PC-9 (cell line): ENCODE results near the gene EFNA3. TPM values are rescaled to one million over a fixed set of nuclear protein-coding genes. Genes with fewer than 3 reads are reported as not detected.

Source experiments
- BruUV-seq: library from RNA; stranded (reverse); fragments of 400-500 nt; replicated peaks from 2 replicates; lab custom pipeline; 2021; lab: Mats Ljungman, UMichigan
- CTCF ChIA-PET: fragments of 300-600 bp; sonication (Branson Sonifier 250); formaldehyde crosslinking; loops from one replicate; lab custom pipeline; 2022; ENCODE audit warnings: antibody characterized with exemption; lab: Charles Lee
- POLR2A ChIA-PET: fragments of 300-600 bp; sonication (Branson Sonifier 250); formaldehyde crosslinking; loops from one replicate; lab custom pipeline; 2022; ENCODE audit warnings: antibody characterized with exemption; ENCODE audit not compliant: unreplicated experiment; lab: Charles Lee
- DNase-seq, 2 experiments: peaks; one replicate each; pipeline versions ENCODE4 v3.0.0 to v3.0.0-alpha.2; 2015 to 2022; ENCODE audit warnings: mixed read lengths in 1 of 2
- H2AFZ ChIP-seq: fragments of 200-600 bp; sonication (generic); 2 replicates; pipeline ENCODE4 v1.8.1; 2017; ENCODE audit warnings: antibody characterized with exemption
- H3F3A ChIP-seq: fragments of 200-600 bp; sonication (generic); 2 replicates; pipeline ENCODE4 v1.8.1; 2017; ENCODE audit warnings: antibody characterized with exemption, mild to moderate bottlenecking, low read depth; ENCODE audit not compliant: insufficient read depth
- H3K27ac ChIP-seq: fragments of 200-600 bp; sonication (generic); 2 replicates; pipeline ENCODE4 v1.6.1; 2016; ENCODE audit warnings: mixed run types
- H3K27me3 ChIP-seq: fragments of 200-600 bp; sonication (generic); 2 replicates; pipeline ENCODE4 v1.6.1; 2016; ENCODE audit warnings: low read depth, mixed run types; ENCODE audit not compliant: insufficient read depth
- H3K36me3 ChIP-seq: fragments of 200-600 bp; sonication (generic); 2 replicates; pipeline ENCODE4 v1.6.1; 2016; ENCODE audit warnings: low read depth, mixed run types
- H3K4me1 ChIP-seq: fragments of 200-600 bp; sonication (generic); replicated peaks from 2 replicates; pipeline ENCODE4 v1.6.1; 2016; ENCODE audit warnings: mixed run types; ENCODE audit not compliant: insufficient read depth
- H3K4me2 ChIP-seq: fragments of 200-600 bp; sonication (generic); 2 replicates; pipeline ENCODE4 v1.6.1; 2017; ENCODE audit warnings: mixed run types
- H3K4me3 ChIP-seq: fragments of 200-600 bp; sonication (generic); 2 replicates; pipeline ENCODE4 v1.6.1; 2016; ENCODE audit warnings: mixed run types
- H3K79me2 ChIP-seq: fragments of 200-600 bp; sonication (generic); 2 replicates; pipeline ENCODE4 v1.6.1; 2017; ENCODE audit warnings: low read depth, mixed run types
- H3K9me2 ChIP-seq: fragments of 200-600 bp; sonication (generic); 2 replicates; pipeline ENCODE4 v1.8.1; 2017; ENCODE audit warnings: mild to moderate bottlenecking; ENCODE audit not compliant: insufficient read depth
- H3K9me3 ChIP-seq: fragments of 200-600 bp; sonication (generic); 2 replicates; pipeline ENCODE4 v1.8.1; 2016; ENCODE audit warnings: low read depth; ENCODE audit not compliant: insufficient read depth
- H4K20me1 ChIP-seq: fragments of 200-600 bp; sonication (generic); 2 replicates; pipeline ENCODE4 v1.8.1; 2017; ENCODE audit not compliant: insufficient read depth
- CTCF ChIP-seq: fragments of 200-600 bp; sonication (generic); conservative IDR thresholded peaks from 2 replicates; pipeline ENCODE4 v1.6.1; 2017; ENCODE audit warnings: mixed run types, antibody characterized with exemption, mild to moderate bottlenecking, moderate library complexity
- EZH2 ChIP-seq: fragments of 200-600 bp; sonication (generic); IDR thresholded peaks from 2 replicates; pipeline ENCODE4 v1.8.0; 2017; ENCODE audit warnings: antibody characterized with exemption, low read depth
- intact Hi-C: fragments of 100-400 bp; cut with micrococcal nuclease; formaldehyde crosslinking; loops from one replicate; pipeline ENCODE4 v1.10.0; 2022; ENCODE audit not compliant: unreplicated experiment
- total RNA-seq: library from RNA; stranded (reverse); gene quantifications from 2 replicates; pipeline ENCODE4 v1.2.3, GENCODE V29; 2021

Gene EFNA3
- total RNA-seq, 1 experiment from 2014 or later: 6.7 TPM

- no peak overlapping the region for H2AFZ ChIP-seq
- no peaks in the 10 kb centered on the region for H3K79me2 ChIP-seq
- DNase-seq: peak in 1 of 2 experiments; percentile 30
- H3K27ac ChIP-seq: no peak overlapping the region
- BruUV-seq: no TSS peak
- H4K20me1 ChIP-seq: no peaks in the 10 kb centered on the region
- peaks cover 35% of the 10 kb centered on the region for H3K27me3 ChIP-seq
- no peaks in the 10 kb centered on the region for H3K9me2 ChIP-seq
- peaks cover 69% of the 10 kb centered on the region for H3K4me1 ChIP-seq
- H3K36me3 ChIP-seq: no peaks in the 10 kb centered on the region
- H3F3A ChIP-seq: peaks cover 41% of the 10 kb centered on the region; the same call in 1 of the 2 replicates
- intact Hi-C loops: no loop called here
- no peaks in the 10 kb centered on the region for H3K9me3 ChIP-seq
- peak overlapping the region; percentile 88 for H3K4me2 ChIP-seq
- CTCF ChIA-PET: interaction anchor here (0.6 to 1.3 kb wide), 2 partner anchors 31 to 86 kb away, joined by 3 to 7 read pairs; partner anchors contain the start of gene ADAM15
- peak overlapping the region; percentile 63; the same call in 1 of the 2 replicates for H3K4me3 ChIP-seq
- TF ChIP-seq EZH2: no peak
- TF ChIP-seq CTCF: no peak
- POLR2A ChIA-PET: interaction anchor here (0.6 kb wide), 2 partner anchors 79 to 101 kb away, joined by 4 to 11 read pairs; partner anchors contain the start of gene ZBTB7B
Observed at GRCh38 chr1:155081472-155082300, 3.0 kb downstream of the EFNA3 start.

- Histone ChIP-seq H3K27me3 (peaks cover 35% of the 10 kb centered on the region), H2AFZ (no peak overlapping the region), H3K9me3 (no peaks in the 10 kb centered on the region), H3K79me2 (no peaks in the 10 kb centered on the region), H4K20me1 (no peaks in the 10 kb centered on the region), H3K9me2 (no peaks in the 10 kb centered on the region), H3F3A (peaks cover 40% of the 10 kb centered on the region; the same call in 1 of the 2 replicates), H3K4me3 (peak overlapping the region; percentile 14; the same call in 1 of the 2 replicates), H3K4me1 (peaks cover 67% of the 10 kb centered on the region), H3K36me3 (no peaks in the 10 kb centered on the region), H3K4me2 (peak overlapping the region; percentile 84), H3K27ac (no peak overlapping the region)
- POLR2A ChIA-PET: interaction anchor here (0.6 kb wide), 2 partner anchors 80 to 88 kb away, joined by 4 to 14 read pairs; partner anchors contain the start of gene ZBTB7B
- TF ChIP-seq CTCF: no peak
- no peak for TF ChIP-seq EZH2
- intact Hi-C loops: loop anchor here (1.0 kb wide), 1 partner anchor 598 kb away; no protein-coding TSS in a partner anchor
- BruUV-seq: no TSS peak
- DNase-seq: no peak
- CTCF ChIA-PET: interaction anchor here (0.6 to 1.2 kb wide), 3 partner anchors 23 to 87 kb away, joined by 7 to 9 read pairs (median 7); no protein-coding TSS in a partner anchor
Observed at GRCh38 chr1:155082301-155083051, 3.8 kb downstream of the EFNA3 start.
